ENCODE measurements around the gene IARS2.
"Not testable (repeated sequence)": the region's sequence is repeated elsewhere in the genome, so short reads cannot be mapped to it uniquely, and the experiment has no call there.

IARS2 gene

GRCh38 chr1:220094016-220094911, at the start of gene IARS2:
Gene IARS2, plus strand, starts transcription at chr1:220094132. Its CDS starts 85 bp downstream, at chr1:220094217.
- DNase-seq, result peak; percentile 84 to 90 (median 88)

GRCh38 chr1:220044678-220045355, 49.1 kb upstream of the IARS2 start:
- DNase-seq, result no peak

- DNase-seq, result no peak
These were observed 48.4 kb upstream of the IARS2 start for GRCh38 chr1:220045356-220046051.

DNA sequence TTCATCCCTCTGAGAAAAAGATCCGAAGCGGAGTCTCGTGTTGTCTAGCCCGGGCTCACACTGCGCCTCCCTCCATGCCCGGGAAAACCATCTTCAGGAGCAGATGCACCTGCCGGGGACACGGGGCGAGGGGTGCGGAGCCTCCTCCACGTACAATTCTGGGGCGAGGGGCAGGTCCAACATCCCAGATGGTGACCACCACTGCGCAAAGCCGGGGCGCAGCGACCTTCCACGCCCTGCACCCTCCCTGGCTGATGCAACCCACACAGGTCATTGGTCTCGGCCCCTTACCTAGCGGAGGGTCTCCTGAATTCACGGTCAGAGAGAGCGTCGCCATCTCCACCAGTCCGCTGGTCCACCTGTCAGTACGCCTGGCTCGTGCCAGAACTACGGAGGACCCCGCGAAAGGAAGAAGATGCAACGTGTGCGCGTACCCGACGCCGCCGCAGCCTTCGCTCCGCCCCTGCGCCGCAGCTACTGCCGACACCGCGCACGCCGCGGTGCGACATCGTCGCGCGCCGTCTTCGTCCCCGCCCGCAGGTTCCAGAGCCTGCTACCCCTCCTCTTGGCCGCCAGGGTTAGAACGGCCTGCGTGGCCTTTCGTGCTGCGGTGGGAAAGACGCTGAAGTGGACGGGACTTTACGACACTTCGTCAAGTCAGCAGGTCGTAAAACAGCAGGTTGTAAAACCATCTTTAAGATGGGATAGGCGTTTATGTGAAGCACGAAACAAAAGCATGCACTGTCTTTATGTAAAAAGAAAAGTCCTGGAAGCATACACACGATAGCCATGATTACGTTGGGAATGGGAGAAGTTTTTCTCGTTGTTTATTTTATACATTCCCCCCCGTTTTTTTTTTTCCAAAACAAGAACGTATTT, 47.6 kb upstream of the IARS2 start, which contains the start of gene EPRS1:
Gene EPRS1 (minus strand): TSS at position 454 of the 879 bp plus-strand sequence. CDS start 117 bp downstream, at position 337.
- DNase-seq, result peak; percentile 73 to 90 (median 82)

GRCh38 chr1:220056374-220056773, 37.6 kb upstream of the IARS2 start:
- no peak for DNase-seq

DNA sequence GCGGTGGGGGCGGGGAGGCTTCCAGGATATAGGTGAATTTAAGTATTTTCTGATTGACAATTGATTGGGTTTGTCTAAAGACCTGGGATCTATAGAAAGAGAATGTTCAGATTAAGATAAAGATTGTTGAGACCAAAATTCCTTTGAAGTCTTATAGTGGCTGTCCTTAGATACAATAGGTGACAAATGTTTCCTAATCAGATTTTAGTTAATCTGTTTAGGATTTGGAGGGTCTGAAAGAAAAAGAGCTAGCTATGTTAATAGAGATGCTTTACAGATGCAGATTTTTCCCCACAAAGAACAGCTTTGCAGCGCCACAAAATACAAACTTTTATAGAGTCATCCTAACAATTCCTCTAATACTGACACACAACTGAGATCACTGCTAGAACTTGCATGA, 33.1 kb upstream of the IARS2 start:
- DNase-seq, result no peak

DNA sequence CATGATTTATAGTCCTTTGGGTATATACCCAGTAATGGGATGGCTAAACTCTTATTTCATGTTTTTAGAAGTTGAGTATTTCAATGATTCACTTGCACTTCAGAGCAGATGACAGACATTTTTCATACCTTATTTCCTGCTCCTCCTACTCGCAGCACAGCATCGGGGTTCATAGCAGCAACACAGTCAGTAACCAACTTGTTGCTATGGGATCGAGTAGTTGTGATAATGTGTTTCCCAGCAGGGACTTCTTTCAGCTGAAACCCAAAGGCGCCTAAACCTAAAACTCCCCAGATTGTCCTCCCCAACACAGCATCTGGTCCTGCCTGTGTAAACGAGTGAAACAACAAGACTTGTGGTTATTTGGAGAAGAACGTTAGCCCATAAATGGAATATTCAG, 31.3 kb upstream of the IARS2 start:
- DNase-seq, result no peak

- no peak for DNase-seq
These were observed 26.4 kb upstream of the IARS2 start for GRCh38 chr1:220067269-220068204.

DNA sequence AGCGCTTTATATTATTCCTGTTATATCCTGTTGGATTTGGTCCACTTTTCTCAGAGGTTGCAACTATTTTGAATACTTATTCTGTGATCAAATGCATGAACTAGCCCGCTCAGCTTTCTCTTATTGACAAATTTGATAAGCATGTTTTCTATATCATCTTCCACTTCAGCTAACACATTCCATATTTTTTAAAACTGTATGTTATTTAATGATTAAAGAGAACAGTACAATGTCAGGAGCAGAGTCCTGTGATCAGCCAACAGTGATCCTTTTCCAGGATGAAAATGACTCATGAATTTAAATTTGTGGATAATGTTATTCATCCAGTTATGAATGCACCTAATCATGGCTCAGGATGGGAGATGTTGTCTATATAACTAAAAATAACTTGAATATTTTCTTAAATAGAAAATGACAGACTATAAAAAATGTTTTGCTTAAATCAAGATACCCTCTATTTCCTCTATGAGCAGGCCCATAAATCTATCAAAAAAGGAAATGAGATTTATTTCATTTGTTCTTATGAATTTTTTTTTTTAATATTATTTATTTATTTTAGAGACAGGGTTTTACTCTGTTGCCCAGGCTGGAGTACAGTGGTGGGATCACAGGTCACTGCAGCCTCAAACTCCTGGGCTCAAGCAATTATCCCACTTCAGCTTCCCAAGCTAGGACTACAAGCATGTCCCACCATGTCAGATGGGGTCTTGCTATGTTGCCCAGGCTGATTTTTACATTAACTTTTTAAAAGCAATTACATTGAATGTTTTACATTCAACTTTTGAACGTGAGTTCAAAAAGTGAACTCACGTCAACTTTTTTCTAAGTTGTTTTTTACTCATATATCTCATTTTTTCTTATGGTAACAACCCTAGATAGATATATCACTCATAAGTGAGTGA, 16.8 kb upstream of the IARS2 start:
- DNase-seq, result no peak

DNA sequence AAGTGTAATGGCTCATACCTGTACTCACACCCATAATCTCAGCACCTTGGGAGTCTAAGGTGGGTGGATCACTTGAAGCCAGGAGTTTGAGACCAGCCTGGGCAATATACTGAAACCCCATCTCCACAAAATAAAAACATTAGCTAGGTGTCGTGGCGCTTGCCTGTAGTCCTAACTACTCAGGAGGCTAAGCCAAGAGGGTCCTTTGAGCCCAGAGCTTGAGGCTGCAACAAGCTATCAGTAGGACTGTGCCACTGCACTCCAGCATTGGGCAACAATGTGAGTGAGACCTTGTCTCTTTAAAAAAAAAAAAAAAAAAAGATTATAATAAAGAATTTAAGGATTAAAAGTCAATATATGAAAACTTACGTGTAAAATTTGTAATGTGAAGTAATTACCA, 16.0 kb upstream of the IARS2 start:
- DNase-seq, result no peak

GRCh38 chr1:220084460-220084859, 9.5 kb upstream of the IARS2 start:
- no peak for DNase-seq

DNA sequence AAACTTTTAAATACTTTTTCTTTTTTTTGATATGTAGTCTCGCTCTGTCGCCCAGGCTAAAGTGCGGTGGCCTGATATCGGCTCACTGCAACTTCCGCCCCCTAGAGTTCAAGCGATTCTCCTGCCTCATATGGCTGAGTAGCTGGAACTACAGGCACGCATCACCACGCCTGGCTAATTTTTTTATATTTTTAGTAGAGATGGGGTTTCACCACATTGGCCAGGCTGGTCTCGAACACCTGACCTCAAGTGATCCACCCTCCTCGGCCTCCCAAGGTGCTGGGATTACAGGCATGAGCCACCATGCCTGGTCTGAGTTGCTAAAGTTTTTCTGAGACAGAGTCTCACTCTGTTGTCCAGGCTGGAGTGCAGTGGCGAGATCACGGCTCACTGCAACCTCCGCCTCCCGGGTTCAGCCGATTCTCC, 7.7 kb upstream of the IARS2 start:
- DNase-seq, result not testable (repeated sequence)

- DNase-seq, result peak; percentile 88 to 99 (median 90)
These were observed 4.0 kb upstream of the IARS2 start, which contains the start of gene BPNT1 for GRCh38 chr1:220089650-220090556. Gene BPNT1, minus strand, starts transcription at chr1:220089788. Its CDS starts 9,942 bp downstream, at chr1:220079846.

DNA sequence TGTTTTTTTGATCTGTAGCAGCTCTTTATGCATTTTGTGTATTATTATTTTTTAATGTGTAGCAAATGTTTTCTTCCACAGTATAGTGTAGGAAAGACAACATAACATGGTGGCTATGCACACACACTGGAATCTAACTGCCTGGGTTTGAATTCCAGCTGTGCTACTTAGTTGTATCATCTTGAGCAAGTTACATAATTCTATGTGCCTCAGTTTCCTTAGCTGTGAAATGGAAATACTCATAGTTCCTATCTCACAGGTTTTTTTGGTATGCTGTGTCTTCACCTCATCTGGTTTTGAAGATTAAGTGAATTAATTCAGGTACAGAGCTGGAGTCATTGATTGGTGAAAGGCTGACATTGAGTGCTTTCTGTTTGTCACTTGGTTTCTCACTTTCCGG, 1.2 kb upstream of the IARS2 start:
- no peak for DNase-seq

DNA sequence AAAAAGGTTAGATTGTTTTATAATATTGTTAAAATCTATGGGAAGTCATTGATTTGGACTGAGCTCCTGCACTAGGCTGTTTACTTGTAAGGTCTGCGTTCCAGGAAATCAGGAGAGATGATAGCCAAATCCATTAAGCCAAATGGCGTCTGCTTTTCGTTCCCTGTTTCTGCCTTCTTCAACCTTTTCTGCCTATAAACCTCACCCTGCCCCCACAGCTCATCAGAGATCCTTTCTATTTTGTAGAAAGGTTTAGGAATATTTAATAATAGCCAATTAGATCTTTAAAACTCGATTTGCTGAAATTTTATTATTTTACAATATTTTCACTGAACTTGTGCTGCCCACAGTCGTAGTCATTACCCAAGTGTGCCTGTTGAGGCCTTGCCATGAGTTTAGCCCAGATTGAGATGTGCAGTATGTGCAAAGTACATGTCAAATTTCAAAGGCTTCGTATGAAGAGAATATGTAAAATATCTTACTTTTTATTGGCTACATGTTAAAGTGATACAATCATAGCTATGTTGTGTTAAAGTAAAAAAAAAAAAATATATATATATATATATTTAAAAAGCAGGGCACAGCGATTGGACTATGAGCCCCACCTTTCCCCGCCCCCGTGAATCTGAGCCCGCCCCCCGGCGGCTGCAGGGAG, 444 bp upstream of the IARS2 start:
- no peak for DNase-seq

- no peak for DNase-seq
These were observed 5.9 kb downstream of the IARS2 start for GRCh38 chr1:220099826-220100225.

DNA sequence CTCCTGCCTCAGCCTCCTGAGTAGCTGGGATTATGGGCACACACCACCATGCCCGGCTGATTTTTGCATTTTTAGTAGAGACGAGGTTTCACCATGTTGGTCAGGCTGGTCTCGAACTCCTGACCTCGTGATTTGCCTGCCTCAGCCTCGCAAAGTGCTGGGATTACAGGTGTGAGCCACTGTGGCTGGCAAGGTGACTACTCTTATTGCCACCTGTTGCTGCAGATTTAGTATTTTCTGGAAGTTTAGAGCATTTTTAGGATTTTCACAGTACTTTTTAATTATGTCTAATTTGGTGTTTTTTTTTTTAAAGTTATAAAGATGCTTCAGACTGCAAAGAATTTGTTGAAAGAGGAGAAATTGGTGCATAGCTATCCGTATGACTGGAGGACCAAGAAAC, 16.5 kb downstream of the IARS2 start:
- DNase-seq, result not testable (repeated sequence)

DNA sequence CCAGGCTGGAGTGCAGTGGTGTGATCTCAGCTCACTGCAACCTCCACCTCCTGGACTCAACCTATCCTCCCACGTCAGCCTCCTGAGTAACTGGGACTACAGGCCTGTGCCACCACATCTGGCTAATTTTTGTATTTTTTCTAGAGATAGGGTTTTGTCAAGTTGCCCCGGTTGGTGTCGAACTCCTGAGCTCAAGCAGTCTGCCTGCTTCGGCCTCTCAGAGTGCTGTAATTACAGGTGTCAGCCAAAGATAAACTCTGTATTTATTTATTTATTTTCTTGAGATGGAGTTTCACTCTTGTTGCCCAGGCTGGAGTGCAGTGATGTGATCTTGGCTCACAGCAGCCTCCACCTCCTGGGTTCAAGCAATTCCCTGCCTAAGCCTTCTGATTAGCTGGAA, 18.7 kb downstream of the IARS2 start:
- DNase-seq, result not testable (repeated sequence)

All from activated CD4-positive, CD25-positive, alpha-beta regulatory T cell (primary cell).